ENCODE results near the gene HMCN1. TPM values are rescaled to one million over a fixed set of nuclear protein-coding genes. Genes with fewer than 3 reads are reported as not detected.

HMCN1 gene
- total and polyA plus RNA-seq, 11 donors: 2.1 to 14.1 (median 5.6) TPM

- DNase-seq (no peak), ATAC-seq (no peak)
- Histone ChIP-seq H3K36me3 (no peaks in the 10 kb centered on the region), H3K27me3 (no peaks in the 10 kb centered on the region), H3K4me3 (no peak overlapping the region), H3K27ac (no peak overlapping the region), H3K9me3 (no peaks in the 10 kb centered on the region), H3K4me1 (no peaks in the 10 kb centered on the region)
- intact Hi-C loops (cut with DNase I): no loop called here
- 63 to 92% (median 85%) methylated on average over 3 of the region's 3 CpGs for WGBS, 4 donors
- TF ChIP-seq POLR2A (IDR thresholded peaks at IDR 0.05) (no peak), CTCF (IDR thresholded peaks at IDR 0.05) (no peak)
Measured at GRCh38 chr1:186236921-186237320, 502.7 kb downstream of the HMCN1 start.

GRCh38 chr1:186239171-186239570, 505.0 kb downstream of the HMCN1 start:
- no peak for TF ChIP-seq POLR2A (IDR thresholded peaks at IDR 0.05)
- TF ChIP-seq CTCF (IDR thresholded peaks at IDR 0.05): no peak
- H3K9me3 ChIP-seq: no peaks in the 10 kb centered on the region
- H3K27me3 ChIP-seq: no peaks in the 10 kb centered on the region
- intact Hi-C loops (cut with DNase I): no loop called here
- no peak overlapping the region for H3K27ac ChIP-seq
- no peak overlapping the region for H3K4me3 ChIP-seq
- DNase-seq: no peak
- no peak for ATAC-seq
- no peaks in the 10 kb centered on the region for H3K4me1 ChIP-seq
- H3K36me3 ChIP-seq: no peaks in the 10 kb centered on the region

- no peaks in the 10 kb centered on the region for H3K36me3 ChIP-seq
- H3K27ac ChIP-seq: no peak overlapping the region
- DNase-seq: no peak
- no peak for ATAC-seq
- no peaks in the 10 kb centered on the region for H3K9me3 ChIP-seq
- 96 to 100% (median 98%) methylated on average over 1 of the region's 1 CpG for WGBS, 4 donors
- intact Hi-C loops (cut with DNase I): no loop called here
- TF ChIP-seq CTCF (IDR thresholded peaks at IDR 0.05) (no peak), POLR2A (IDR thresholded peaks at IDR 0.05) (no peak)
- no peaks in the 10 kb centered on the region for H3K4me1 ChIP-seq
- no peaks in the 10 kb centered on the region for H3K27me3 ChIP-seq
- no peak overlapping the region for H3K4me3 ChIP-seq
Measured at GRCh38 chr1:186240436-186240835, 506.2 kb downstream of the HMCN1 start.

Measured in heart left ventricle (tissue), 16 donors.